Activated CD8-positive, alpha-beta memory T cell treated with anti-CD3 and anti-CD28 coated beads, Interleukin-2, amount 50 U/mL, for 24 hours (primary cell): ENCODE results near the gene STRN3.
"Not testable (repeated sequence)": the region's sequence is repeated elsewhere in the genome, so short reads cannot be mapped to it uniquely, and the experiment has no call there.

Experiments
- DNase-seq: peaks from one replicate; pipeline ENCODE4 v3.0.0-alpha.2; 2020; ENCODE audit errors: extremely low read depth

Gene STRN3

DNA sequence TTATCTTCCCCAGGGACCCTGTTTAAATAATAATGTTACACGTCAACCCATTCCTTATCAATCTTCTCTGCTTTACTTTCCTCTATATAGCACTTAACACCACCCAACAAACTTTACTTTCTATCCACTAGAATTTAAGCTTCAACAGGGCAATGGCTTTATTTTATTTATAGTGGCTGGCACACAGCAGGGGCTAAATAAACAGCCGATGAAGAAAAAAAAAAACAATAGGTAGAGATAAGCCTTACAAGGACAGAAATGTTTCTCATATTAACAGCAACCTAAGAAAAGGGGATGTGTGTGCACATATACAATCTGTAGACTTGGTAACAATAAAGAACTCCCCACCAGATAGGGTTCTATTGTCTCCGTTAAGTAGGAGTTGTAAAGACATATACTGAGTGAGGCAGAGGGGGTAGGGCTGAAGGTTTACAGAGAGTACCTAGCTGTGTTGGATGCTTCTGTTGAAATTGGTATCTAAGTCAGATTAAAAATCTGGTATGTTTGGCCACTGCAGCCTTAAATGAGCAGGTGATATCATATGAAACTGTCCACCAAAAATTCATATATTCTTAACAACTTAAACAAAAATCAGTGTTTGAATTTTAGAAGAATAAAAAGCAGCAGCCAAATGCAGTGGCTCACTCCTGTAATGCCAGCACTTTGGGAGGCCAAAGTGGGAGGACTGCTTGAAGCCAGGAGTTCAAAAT, 25.4 kb downstream of the STRN3 start:
- DNase-seq, result no peak

DNA sequence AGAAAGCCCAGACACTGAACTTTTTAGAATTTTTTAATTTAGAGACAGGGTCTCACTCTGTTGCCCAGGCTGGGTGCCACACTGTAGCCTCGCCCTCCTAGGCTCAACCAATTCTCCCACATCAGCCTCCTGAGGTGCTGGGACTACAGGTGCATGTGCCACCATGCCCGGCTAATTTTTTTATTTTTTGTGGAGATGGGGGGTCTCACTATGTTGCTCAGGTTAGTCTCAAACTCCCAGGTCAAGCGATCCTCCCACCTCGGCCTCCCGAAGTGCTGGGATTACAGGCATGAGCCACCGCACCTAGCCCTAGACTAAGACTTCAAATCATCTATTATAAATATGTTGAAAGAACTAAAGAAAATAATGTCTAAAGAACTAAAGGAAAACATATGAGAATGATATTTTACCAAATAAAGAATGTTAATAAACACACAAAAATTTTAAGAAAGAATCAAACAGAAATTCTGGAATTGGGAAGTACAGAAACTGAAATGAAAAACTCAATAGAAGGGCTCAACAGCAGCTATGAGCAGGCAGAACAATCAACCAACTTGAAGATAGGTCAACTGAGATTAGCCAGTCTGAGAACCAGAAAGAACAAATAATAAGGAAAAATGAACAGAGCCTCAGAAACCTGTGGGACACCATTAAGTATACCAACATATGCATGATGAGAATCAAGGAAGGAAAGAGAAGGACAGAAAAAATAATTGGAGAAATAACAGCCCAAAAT, 27.0 kb downstream of the STRN3 start:
- DNase-seq, result no peak

DNA sequence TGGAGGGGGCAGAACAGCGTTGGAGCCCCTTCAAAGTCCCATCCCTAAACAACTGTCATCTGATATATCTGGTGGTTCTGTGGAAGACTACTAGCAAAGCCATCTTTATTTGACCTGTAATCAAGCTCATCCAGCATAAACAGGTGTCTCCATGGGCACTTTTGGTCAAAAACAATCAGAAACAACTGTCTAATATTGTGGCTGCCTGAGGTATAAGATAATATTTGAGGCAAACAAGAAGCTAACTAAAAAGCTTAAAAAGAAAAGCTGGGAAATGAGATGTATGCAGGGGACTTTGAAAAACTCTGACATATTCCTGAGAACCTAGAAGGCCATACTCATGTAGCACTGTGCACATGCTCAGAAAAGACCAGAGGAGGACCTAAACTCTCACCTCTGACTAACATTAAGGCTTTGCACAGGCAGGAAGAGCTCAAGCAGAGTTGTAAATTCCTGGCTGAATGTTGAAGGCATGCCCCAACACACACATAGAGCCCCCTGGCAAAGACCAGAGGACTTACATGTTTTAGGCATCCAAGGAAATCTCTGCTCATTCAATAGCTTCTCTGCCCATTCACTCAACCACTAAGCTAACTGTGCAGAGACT, 28.0 kb downstream of the STRN3 start:
- DNase-seq, result no peak

GRCh38 chr14:30996892-30997659, 29.1 kb downstream of the STRN3 start:
- no peak for DNase-seq

- no peak for DNase-seq
Observed at GRCh38 chr14:30995689-30996088, 30.5 kb downstream of the STRN3 start.

DNA sequence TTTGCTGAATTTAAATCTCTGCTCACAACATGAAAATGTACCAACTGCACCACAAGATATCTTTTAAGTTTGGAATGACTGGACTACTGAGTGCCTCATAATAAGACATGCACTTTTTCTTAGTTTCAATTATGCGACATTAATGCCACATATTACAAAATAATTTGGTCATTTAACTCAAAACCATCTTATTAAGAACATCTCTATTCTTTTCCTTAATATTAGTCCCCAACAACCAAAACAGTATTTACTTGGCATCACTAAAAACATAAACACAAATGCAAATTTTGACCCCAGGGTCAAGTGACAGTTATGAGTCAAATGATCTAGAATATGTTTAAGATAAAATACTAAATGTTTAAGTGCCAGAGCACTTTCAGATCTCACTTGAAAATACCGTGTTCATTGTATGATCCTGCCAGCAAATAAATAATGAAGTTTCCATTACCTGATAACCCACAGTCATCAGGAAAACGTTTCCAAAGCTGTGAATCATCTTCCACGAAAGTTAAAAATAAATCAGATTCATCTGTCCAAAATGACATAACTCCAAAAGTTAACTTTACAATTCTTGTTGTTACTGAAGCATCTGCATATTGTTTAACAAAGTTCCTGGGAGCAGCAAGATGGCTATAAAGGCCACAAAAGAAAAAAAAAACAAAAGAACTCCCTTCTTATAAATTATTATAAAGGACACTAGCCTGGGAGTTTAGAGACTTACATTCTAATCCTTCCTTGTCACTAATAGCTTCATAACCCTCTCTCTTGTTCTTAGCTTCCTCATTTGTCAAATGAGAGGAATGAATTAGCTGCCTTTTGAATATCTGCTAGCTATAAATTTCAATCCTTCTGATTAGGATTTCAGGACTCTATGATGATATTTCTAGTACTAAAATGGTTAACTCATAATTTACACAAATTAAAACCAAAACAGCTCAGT, 31.2 kb downstream of the STRN3 start:
- DNase-seq, result no peak

GRCh38 chr14:30993071-30993470, 33.1 kb downstream of the STRN3 start:
- DNase-seq, result no peak

DNA sequence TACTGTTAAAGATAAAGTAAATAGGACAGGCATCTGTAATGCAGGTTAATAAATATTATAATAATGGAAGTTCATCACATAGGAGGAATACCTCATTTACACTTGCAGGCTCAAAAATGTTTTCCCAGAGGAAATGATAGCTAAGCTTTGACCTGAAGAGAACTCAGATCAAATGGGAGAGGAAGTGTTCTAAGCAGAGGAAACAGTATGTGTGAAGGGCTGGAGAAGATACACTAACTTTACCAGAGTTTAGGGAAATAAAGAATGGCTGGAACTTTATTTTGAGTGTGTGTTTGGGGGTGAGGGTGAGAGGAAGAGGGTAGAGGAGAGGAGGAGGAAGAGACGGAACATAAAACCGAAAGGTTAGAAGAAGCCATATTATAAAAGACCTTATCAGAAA, 34.8 kb downstream of the STRN3 start:
- DNase-seq, result no peak

DNA sequence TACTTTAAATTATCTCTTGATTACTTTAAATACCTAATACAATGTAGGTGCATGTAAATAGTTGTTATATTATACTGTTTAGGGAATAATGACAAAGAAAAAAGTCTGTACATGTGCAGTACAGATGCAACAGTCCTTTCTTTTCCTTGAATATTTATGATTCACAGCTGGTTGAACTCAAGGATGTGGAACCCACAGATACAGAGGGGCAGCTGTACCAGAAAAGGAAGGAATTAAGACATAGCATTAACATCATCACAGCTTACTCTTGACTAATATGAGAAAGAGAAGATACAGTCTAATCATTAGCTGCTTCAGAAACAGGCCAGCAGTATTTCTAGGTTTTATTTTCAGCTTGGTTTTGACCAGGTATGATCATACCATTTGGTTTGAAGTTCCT, 35.4 kb downstream of the STRN3 start:
- no peak for DNase-seq

GRCh38 chr14:30988509-30988908, 37.7 kb downstream of the STRN3 start:
- DNase-seq, result no peak

GRCh38 chr14:30985796-30986195, 40.4 kb downstream of the STRN3 start:
- DNase-seq, result no peak

- DNase-seq, result no peak
Observed at GRCh38 chr14:30983858-30984257, 42.3 kb downstream of the STRN3 start.

DNA sequence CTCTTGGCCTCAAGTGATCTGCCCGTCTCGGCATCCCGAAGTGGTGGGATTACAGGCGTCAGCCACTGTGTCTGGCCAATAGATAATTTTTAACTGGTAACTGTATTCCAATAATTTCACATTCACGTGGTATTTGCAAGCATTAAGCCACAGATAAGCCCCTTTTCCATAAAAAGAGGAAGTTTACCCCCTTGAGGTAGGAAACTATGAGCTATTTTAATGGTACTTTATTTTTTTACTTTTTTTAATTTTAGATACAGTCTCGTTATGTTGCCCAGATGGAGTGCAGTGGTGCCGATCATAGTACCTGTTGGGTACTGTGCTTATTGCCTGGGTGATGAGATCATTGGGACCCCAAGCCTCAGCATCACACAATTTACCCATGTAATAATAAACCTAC, 43.6 kb downstream of the STRN3 start:
- no peak for DNase-seq

GRCh38 chr14:30980980-30981379, 45.2 kb downstream of the STRN3 start:
- DNase-seq, result no peak

- not testable (repeated sequence) for DNase-seq
Observed at GRCh38 chr14:30980106-30980704, 46.0 kb downstream of the STRN3 start.

- no peak for DNase-seq
Observed at GRCh38 chr14:30977752-30978151, 48.4 kb downstream of the STRN3 start.

GRCh38 chr14:30974628-30975027, 51.6 kb downstream of the STRN3 start:
- no peak for DNase-seq

GRCh38 chr14:30972882-30973582, 53.1 kb downstream of the STRN3 start:
- DNase-seq, result no peak

DNA sequence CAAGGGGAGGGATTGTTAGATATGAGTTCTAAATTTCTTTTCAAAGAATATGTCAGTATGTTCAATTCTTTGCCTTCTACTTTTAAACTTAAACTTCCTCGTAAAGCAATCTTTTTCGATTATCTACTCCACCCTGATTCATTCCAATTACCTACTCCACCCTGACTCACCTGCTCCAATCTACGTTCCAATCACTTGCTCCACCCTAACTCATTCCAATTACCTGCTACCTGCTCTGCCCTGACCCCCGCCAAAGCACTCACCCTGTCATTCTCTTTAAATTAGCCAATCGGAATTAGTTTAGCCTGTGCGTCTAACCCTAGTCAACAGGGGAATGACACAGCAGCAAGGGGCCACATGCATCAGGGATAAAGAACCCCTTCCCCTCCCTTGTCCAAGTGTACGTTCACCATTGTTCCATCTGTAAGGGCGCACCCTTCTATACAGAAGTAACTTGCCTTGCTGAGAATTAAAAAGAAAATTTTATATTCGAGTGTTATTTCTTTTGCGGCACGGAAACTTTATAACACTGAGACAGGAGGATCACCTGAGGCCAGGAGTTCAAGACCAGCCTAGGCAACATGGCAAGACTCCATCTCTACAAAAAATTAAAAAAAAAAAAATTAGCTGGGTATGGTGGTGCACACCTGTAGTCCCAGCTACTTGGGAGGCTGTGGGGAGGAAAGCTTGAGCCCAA, 54.0 kb downstream of the STRN3 start:
- DNase-seq, result not testable (repeated sequence)
